Measurements from ENCODE around the gene RMRP. TPM values are rescaled to one million over a fixed set of nuclear protein-coding genes. Genes with fewer than 3 reads are reported as not detected.

The RMRP gene
- total and polyA plus RNA-seq, 9 of the 15 experiments (the other 6 are each of a cell fraction or from before 2014, with no cell fraction given), result 75.7 to 89,974 (median 13,378) TPM; not detected in 3

DNA sequence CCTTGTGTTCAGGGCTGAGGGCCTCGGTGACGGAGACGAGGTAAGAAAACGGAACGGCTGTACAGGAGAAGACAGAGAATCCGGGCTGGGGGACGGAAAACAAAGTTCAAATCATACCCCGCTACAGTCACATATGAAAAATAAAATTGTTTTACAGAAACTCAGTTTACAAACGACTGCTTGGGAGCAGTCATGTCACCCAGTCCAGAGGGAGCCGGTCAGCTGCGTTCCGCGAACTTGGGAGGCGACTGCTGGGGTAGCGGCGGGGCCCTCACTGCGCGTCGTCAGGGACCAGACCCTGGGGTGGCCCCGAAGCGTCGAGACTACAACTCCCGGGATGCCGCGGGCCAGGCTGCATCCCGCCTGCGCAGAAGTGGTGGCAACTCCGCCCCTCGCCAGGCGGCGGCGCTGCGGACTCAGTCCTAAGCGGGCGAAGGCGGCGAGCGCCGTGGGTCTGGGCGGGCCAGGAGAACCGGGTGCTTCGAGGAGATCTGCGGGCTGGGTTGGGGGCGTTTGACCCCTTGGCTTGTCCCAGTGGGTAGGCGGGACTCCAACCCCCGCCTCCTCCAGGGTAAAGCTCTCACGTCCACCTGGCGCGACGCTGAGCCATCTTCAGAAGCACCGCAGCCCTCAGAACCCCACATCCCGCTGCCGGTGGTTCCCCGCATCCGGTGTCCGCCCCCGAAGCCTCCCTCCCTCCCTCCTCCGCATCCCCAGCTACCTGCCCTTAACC, 11.1 kb downstream of the RMRP start (continued):
- 0 out of 2 replicates have a peak, but pooled peaks have one; percentile 23 for TF ChIP-seq RREB1 (CRISPR knock-in tag; IDR thresholded peaks at IDR 0.05)
- no peak for TF ChIP-seq RBM39 (optimal IDR thresholded peaks at IDR 0.05; ENCODE audit: low read depth, low read length)
- no peak for TF ChIP-seq ZNF174 (CRISPR knock-in tag; IDR thresholded peaks at IDR 0.05)
- no peak for TF ChIP-seq SRSF9 (IDR thresholded peaks at IDR 0.05; ENCODE audit: borderline replicate concordance, low read depth, low read length)
- TF ChIP-seq RAD21 (CRISPR knock-in tag; conservative IDR thresholded peaks at IDR 0.05 in 1 of 2, IDR thresholded peaks at IDR 0.05 in 1 of 2), result peak; percentile 57 to 77
- 0 out of 2 replicates have a peak, but pooled peaks have one; percentile 3 for TF ChIP-seq JUND (IDR thresholded peaks at IDR 0.05; ENCODE audit: borderline replicate concordance, low read depth, low read length)
- TF ChIP-seq JUND (tag; IDR thresholded peaks at IDR 0.05; ENCODE audit: borderline replicate concordance, low read depth, low read length), result no peak; the same call in 2 of the 3 replicates
- TF ChIP-seq HOMEZ (CRISPR knock-in tag; IDR thresholded peaks at IDR 0.05), result no peak
- TF ChIP-seq, protein P1, sequence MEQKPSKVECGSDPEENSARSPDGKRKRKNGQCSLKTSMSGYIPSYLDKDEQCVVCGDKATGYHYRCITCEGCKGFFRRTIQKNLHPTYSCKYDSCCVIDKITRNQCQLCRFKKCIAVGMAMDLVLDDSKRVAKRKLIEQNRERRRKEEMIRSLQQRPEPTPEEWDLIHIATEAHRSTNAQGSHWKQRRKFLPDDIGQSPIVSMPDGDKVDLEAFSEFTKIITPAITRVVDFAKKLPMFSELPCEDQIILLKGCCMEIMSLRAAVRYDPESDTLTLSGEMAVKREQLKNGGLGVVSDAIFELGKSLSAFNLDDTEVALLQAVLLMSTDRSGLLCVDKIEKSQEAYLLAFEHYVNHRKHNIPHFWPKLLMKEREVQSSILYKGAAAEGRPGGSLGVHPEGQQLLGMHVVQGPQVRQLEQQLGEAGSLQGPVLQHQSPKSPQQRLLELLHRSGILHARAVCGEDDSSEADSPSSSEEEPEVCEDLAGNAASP (IDR thresholded peaks at IDR 0.05), result no peak
- TF ChIP-seq, protein P2, sequence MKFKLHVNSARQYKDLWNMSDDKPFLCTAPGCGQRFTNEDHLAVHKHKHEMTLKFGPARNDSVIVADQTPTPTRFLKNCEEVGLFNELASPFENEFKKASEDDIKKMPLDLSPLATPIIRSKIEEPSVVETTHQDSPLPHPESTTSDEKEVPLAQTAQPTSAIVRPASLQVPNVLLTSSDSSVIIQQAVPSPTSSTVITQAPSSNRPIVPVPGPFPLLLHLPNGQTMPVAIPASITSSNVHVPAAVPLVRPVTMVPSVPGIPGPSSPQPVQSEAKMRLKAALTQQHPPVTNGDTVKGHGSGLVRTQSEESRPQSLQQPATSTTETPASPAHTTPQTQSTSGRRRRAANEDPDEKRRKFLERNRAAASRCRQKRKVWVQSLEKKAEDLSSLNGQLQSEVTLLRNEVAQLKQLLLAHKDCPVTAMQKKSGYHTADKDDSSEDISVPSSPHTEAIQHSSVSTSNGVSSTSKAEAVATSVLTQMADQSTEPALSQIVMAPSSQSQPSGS (CRISPR knock-in tag; IDR thresholded peaks at IDR 0.05), result no peak
- no peak for TF ChIP-seq U2AF2 (optimal IDR thresholded peaks at IDR 0.05; ENCODE audit: low read depth, low read length)
- TF ChIP-seq CREB1 (IDR thresholded peaks at IDR 0.05), result no peak; the same call in 1 of the 2 replicates
- peak; percentile 49; the same call in 1 of the 2 replicates for TF ChIP-seq CREB1 (CRISPR knock-in tag; IDR thresholded peaks at IDR 0.05)
- TF ChIP-seq EP400 (IDR thresholded peaks at IDR 0.05), result peak; percentile 41; the same call in 1 of the 2 replicates
- no peak for TF ChIP-seq LCOR (CRISPR knock-in tag; IDR thresholded peaks at IDR 0.05)
- TF ChIP-seq HNRNPLL (IDR thresholded peaks at IDR 0.05; ENCODE audit: low read depth, low read length, poor library complexity, severe bottlenecking), result peak; percentile 37
- peak; percentile 52 for TF ChIP-seq CCNT2 (IDR thresholded peaks at IDR 0.05; ENCODE audit: borderline replicate concordance, extremely low read depth, insufficient read length, low read depth, low read length)
